NCI-H2081 (cell line): ENCODE measurements around the gene SND1.

ENCODE experiments used
- DNase-seq, 2 experiments: peaks; one replicate each; lab custom pipeline; 2025; lab: John Stamatoyannopoulos, UW

SND1 gene

GRCh38 chr7:127870231-127870907 lies 218.4 kb downstream of the SND1 start:
- no peak for DNase-seq

- no peak for DNase-seq
These were observed 219.2 kb downstream of the SND1 start for GRCh38 chr7:127871226-127871625.

- DNase-seq, result no peak
These were observed 220.1 kb downstream of the SND1 start for GRCh38 chr7:127872122-127872521.

- DNase-seq, result no peak
These were observed 221.2 kb downstream of the SND1 start for GRCh38 chr7:127873151-127873550.

- no peak for DNase-seq
These were observed 222.0 kb downstream of the SND1 start for GRCh38 chr7:127873715-127874636.

- DNase-seq, result no peak
These were observed 223.1 kb downstream of the SND1 start for GRCh38 chr7:127874951-127875608.

GRCh38 chr7:127876393-127876792 lies 224.4 kb downstream of the SND1 start:
- DNase-seq, result no peak

- DNase-seq, result no peak
These were observed 226.0 kb downstream of the SND1 start for GRCh38 chr7:127877951-127878350.

GRCh38 chr7:127878791-127879190 lies 226.8 kb downstream of the SND1 start:
- DNase-seq, result no peak

GRCh38 chr7:127879436-127879835 lies 227.4 kb downstream of the SND1 start:
- no peak for DNase-seq

GRCh38 chr7:127879942-127880341 lies 227.9 kb downstream of the SND1 start:
- no peak for DNase-seq

- no peak for DNase-seq
These were observed 228.5 kb downstream of the SND1 start for GRCh38 chr7:127880454-127880853.

- no peak for DNase-seq
These were observed 229.6 kb downstream of the SND1 start for GRCh38 chr7:127881564-127881963.

GRCh38 chr7:127882313-127882920 lies 230.4 kb downstream of the SND1 start:
- DNase-seq, result no peak

- no peak for DNase-seq
These were observed 232.1 kb downstream of the SND1 start for GRCh38 chr7:127884066-127884559.

GRCh38 chr7:127885222-127885772 lies 233.3 kb downstream of the SND1 start:
- no peak for DNase-seq

- DNase-seq, result peak; percentile 7 to 41
These were observed 233.8 kb downstream of the SND1 start for GRCh38 chr7:127885843-127886242.

GRCh38 chr7:127886248-127886647 lies 234.3 kb downstream of the SND1 start:
- peak in 1 of 2 experiments; percentile 34 for DNase-seq

- DNase-seq, result no peak
These were observed 235.1 kb downstream of the SND1 start for GRCh38 chr7:127887096-127887495.

- peak in 1 of 2 experiments; percentile 8 for DNase-seq
These were observed 235.6 kb downstream of the SND1 start for GRCh38 chr7:127887631-127888030.

- no peak for DNase-seq
These were observed 236.4 kb downstream of the SND1 start for GRCh38 chr7:127888411-127888810.

GRCh38 chr7:127888825-127889224 lies 236.8 kb downstream of the SND1 start:
- DNase-seq, result no peak
